Measurements from ENCODE around the gene WDR27. TPM values are rescaled to one million over a fixed set of nuclear protein-coding genes. Genes with fewer than 3 reads are reported as not detected.

WDR27 gene
- polyA plus RNA-seq, 1 experiment: 28.7 TPM

GRCh38 chr6:169510871-169511270 lies 191.0 kb downstream of the WDR27 start:
- ChIA-PET POLR2A (no interaction called here), CTCF (no interaction called here)
- no peaks in the 10 kb centered on the region for H3K36me3 ChIP-seq (ENCODE audit: control insufficient read depth, insufficient read depth, low read length)
- no peak for DNase-seq (ENCODE audit: low read depth)
- TF ChIP-seq, protein P1, sequence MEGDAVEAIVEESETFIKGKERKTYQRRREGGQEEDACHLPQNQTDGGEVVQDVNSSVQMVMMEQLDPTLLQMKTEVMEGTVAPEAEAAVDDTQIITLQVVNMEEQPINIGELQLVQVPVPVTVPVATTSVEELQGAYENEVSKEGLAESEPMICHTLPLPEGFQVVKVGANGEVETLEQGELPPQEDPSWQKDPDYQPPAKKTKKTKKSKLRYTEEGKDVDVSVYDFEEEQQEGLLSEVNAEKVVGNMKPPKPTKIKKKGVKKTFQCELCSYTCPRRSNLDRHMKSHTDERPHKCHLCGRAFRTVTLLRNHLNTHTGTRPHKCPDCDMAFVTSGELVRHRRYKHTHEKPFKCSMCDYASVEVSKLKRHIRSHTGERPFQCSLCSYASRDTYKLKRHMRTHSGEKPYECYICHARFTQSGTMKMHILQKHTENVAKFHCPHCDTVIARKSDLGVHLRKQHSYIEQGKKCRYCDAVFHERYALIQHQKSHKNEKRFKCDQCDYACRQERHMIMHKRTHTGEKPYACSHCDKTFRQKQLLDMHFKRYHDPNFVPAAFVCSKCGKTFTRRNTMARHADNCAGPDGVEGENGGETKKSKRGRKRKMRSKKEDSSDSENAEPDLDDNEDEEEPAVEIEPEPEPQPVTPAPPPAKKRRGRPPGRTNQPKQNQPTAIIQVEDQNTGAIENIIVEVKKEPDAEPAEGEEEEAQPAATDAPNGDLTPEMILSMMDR (IDR thresholded peaks at IDR 0.05; ENCODE audit: insufficient read depth, low read depth, low read length): no peak
- H3K27me3 ChIP-seq (ENCODE audit: control insufficient read depth, insufficient read depth, low read length): no peaks in the 10 kb centered on the region
- no peak overlapping the region for H3K4me3 ChIP-seq (ENCODE audit: low read depth, low read length)

GRCh38 chr6:169508452-169508851 lies 193.4 kb downstream of the WDR27 start:
- TF ChIP-seq, protein P1 (IDR thresholded peaks at IDR 0.05; ENCODE audit: insufficient read depth, low read depth, low read length): no peak
- POLR2A ChIA-PET: no interaction called here
- CTCF ChIA-PET: interaction anchor here (0.6 kb wide), 1 partner anchor 73 kb away, joined by 3 read pairs; no protein-coding TSS in a partner anchor
- H3K27me3 ChIP-seq (ENCODE audit: control insufficient read depth, insufficient read depth, low read length): no peaks in the 10 kb centered on the region
- no peak for DNase-seq (ENCODE audit: low read depth)
- H3K36me3 ChIP-seq (ENCODE audit: control insufficient read depth, insufficient read depth, low read length): no peaks in the 10 kb centered on the region
- H3K4me3 ChIP-seq (ENCODE audit: low read depth, low read length): no peak overlapping the region

GRCh38 chr6:169503422-169504152 lies 198.2 kb downstream of the WDR27 start:
- peak; percentile 39 for DNase-seq (ENCODE audit: low read depth)
- Histone ChIP-seq H3K27me3 (ENCODE audit: control insufficient read depth, insufficient read depth, low read length) (no peaks in the 10 kb centered on the region), H3K36me3 (ENCODE audit: control insufficient read depth, insufficient read depth, low read length) (peaks cover 2% of the 10 kb centered on the region; the same call in 1 of the 2 replicates), H3K4me3 (ENCODE audit: low read depth, low read length) (no peak overlapping the region)
- ChIA-PET POLR2A (no interaction called here), CTCF (no interaction called here)
- TF ChIP-seq, protein P1 (IDR thresholded peaks at IDR 0.05; ENCODE audit: insufficient read depth, low read depth, low read length): no peak

DNA sequence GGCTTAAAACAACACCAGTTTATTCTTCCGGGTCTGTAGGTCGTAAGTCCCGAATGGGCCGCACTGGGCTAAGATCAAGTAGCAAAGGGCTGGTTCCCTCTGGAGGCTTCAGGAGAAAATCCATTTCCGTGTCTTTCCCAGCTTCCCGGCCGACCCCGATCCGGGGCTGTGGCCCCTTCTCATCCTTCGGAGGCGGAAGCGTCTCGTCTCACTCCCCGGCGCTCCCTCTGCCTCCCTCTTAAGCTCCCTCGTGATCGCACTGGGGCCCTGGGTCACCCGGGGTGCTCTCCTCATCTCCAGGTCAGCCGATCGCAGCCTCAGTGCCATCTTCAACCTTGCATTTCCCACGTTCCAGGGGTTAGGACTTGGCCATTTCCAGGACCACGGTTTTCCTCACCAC lies 199.4 kb downstream of the WDR27 start:
- H3K27me3 ChIP-seq (ENCODE audit: control insufficient read depth, insufficient read depth, low read length): no peaks in the 10 kb centered on the region
- TF ChIP-seq, protein P1 (IDR thresholded peaks at IDR 0.05; ENCODE audit: insufficient read depth, low read depth, low read length): no peak
- H3K4me3 ChIP-seq (ENCODE audit: low read depth, low read length): no peak overlapping the region
- DNase-seq (ENCODE audit: low read depth): no peak
- POLR2A ChIA-PET: no interaction called here
- CTCF ChIA-PET: no interaction called here
- peaks cover 2% of the 10 kb centered on the region; the same call in 1 of the 2 replicates for H3K36me3 ChIP-seq (ENCODE audit: control insufficient read depth, insufficient read depth, low read length)

DNA sequence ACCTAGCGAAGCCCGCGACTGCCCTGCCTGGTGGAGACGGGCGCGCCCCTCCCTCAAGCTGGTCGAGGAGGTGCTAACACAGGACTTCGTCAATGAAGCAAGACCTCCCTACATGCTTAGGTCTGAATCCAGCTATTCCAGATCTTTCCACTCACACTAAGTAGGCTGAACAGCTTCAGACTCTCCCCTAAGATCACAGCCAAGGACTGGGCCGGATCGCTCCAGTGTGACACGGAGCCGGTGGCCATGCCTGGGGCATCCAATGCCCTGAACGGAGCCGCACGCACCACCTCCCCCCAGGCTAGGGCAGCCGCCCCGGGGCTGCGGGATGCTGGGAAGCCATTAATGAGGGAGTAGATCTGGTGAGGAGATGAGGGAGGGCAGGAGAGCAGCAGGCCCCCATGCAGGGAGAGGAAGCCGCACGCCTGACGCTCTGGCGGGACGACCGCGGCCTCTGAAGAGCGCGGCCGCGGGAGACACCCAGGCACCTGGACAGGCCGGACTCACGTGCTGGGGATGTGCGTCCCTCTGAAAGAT lies 200.0 kb downstream of the WDR27 start:
- no peak for DNase-seq (ENCODE audit: low read depth)
- TF ChIP-seq, protein P1 (IDR thresholded peaks at IDR 0.05; ENCODE audit: insufficient read depth, low read depth, low read length): no peak
- ChIA-PET CTCF (no interaction called here), POLR2A (no interaction called here)
- Histone ChIP-seq H3K36me3 (ENCODE audit: control insufficient read depth, insufficient read depth, low read length) (peaks cover 2% of the 10 kb centered on the region; the same call in 1 of the 2 replicates), H3K4me3 (ENCODE audit: low read depth, low read length) (no peak overlapping the region), H3K27me3 (ENCODE audit: control insufficient read depth, insufficient read depth, low read length) (no peaks in the 10 kb centered on the region)
